HG03135 (cell line): Measurements from ENCODE around the gene LRRC8E.

Experiments
- ATAC-seq: cut with Tn5 transposase; IDR thresholded peaks from one replicate; pipeline ENCODE4 v1.9.1; 2021; ENCODE audit warnings: mild to moderate bottlenecking, moderate library complexity; ENCODE audit not compliant: unreplicated experiment

Gene LRRC8E

GRCh38 chr19:7918615-7919421 is 30.5 kb downstream of the LRRC8E start:
- ATAC-seq = no peak

DNA sequence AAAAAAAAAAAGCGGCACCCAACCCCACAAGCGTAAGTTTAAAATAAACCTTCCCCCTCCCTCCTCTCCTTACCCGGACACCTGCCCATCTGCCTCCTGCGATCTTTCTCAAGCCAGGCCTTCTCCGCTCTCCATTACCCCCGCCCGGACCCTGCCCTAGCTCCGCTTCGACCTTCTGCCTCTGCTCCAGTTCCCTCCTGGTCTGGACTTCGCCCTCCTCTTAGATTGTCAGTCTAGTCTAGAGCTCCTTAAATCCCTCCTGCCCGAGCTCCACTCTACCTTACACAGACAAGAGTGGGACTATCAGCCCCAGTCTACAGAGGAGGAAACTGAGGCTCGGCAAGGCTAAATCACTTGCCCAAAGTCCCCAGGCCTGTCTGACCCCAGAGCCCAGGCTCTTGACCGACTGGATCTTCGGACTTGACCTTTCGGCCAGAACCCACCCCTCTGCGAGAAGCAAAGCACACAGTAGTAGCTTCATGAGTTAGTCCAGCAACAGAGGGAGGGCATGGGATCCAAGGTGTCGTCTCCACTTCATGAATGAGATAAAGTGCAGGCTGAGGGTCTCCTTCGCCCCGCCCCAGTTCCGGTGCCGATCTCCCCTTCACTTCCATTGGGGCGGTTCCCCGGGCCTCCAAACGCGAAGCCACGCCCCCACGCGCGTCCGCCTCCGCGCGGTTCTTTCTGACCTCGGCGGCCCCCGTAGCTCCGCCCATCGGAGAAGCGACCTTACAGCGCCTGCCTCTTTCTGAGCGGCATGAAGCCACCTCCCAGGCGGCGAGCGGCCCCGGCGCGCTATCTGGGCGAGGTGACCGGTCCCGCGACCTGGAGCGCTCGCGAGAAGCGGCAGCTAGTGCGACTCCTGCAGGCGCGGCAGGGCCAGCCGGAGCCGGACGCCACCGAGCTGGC is 31.6 kb downstream of the LRRC8E start, which contains the start of gene SNAPC2:
TSS of gene SNAPC2 (plus strand) at position 729 of the 909 bp plus-strand sequence. CDS start at position 758, 29 bp downstream.
- peak; percentile 59 for ATAC-seq

DNA sequence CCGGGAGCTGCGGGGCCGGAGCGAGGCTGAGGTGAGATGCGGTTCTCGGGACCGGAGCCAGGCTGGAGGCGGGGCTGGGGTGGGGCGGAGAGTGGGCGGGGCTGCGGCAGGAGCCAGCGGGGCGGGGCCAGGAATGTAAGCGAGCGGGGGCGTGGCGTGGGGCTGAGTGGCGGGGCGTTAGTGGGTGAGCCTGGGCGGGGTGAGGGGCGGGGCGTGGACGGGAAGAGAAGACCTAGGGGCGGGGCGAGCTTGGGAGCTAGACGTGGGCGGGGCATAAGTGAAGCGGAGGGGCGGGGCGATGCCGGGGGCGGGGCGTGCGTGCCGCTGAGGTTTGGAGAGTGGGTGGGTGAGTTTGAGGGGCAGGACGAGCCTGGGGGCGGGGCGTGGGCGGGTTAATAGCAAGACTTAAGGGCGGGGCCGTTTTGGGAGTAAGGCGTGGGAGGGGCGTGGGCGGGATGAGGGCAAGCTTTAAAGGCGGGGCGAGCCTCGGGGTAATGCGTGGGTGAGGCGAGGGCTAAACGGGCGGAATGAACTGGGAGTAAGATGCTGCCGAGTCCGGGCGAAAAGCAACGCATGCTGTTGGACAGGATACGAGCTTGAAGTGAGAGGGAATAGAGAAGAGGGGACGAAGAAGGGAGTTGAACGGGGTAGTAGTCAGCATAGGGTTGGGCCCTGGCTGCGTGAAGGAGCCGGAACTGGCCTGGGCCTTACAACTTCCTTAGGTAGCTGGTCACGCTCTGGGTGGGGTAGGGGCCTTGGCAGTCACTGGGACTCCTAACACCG is 32.4 kb downstream of the LRRC8E start:
- ATAC-seq = peak; percentile 36

DNA sequence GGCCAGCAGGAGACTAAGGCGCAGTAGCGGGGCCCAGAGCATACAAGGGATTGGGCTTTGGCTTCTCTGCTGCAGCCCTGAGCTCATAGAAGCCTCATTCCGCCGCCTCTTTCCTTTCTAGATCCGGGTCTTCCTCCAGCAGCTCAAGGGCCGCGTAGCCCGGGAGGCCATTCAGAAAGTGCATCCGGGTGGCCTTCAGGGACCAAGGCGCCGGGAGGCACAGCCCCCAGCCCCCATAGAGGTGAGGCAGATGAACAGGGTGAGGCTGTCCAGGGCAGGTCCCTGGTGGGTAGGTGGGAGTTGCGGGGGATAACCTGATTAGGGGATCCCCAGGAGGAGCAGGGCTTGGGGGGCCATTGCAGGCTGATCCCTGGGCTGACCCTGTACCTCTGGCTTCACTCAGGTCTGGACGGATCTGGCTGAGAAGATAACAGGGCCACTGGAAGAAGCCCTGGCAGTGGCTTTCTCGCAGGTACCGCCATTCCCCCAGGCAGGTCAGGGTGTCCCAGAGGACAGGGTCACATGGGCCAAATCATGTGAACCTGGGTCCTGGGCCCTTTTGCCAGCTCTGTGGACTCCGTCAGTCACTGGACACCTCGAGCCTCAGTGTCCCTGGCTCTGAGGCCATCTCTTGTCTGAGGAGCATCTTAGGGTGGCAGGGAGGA is 33.1 kb downstream of the LRRC8E start:
- ATAC-seq = no peak

DNA sequence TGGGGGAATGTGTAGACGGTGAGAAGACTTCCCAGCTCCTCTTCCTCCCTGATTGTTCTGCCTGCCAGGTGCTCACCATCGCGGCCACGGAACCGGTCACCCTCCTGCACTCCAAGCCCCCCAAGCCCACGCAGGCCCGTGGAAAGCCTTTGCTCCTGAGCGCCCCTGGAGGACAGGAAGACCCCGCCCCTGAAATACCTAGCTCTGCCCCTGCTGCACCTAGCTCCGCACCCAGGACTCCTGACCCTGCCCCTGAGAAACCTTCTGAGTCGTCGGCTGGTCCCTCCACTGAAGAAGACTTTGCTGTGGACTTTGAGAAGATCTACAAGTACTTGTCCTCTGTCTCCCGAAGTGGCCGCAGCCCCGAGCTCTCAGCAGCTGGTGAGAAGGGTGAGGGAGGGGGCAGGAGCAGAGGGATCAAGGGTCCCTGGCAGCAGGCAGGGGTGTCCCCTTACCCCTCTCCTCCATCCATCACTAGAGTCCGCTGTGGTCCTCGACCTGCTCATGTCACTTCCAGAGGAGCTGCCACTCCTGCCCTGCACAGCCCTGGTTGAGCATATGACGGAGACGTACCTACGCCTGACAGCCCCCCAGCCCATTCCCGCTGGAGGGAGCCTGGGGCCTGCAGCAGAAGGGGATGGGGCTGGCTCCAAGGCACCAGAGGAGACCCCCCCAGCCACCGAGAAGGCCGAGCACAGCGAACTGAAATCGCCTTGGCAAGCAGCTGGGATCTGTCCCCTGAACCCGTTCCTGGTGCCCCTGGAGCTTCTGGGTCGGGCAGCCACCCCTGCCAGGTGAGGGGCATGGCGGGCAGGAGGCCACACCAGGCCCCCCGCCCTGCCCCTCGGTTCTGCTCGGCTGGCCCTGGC is 33.9 kb downstream of the LRRC8E start:
- no peak for ATAC-seq

- no peak for ATAC-seq
Observed at GRCh38 chr19:7922836-7923195, 34.5 kb downstream of the LRRC8E start.

DNA sequence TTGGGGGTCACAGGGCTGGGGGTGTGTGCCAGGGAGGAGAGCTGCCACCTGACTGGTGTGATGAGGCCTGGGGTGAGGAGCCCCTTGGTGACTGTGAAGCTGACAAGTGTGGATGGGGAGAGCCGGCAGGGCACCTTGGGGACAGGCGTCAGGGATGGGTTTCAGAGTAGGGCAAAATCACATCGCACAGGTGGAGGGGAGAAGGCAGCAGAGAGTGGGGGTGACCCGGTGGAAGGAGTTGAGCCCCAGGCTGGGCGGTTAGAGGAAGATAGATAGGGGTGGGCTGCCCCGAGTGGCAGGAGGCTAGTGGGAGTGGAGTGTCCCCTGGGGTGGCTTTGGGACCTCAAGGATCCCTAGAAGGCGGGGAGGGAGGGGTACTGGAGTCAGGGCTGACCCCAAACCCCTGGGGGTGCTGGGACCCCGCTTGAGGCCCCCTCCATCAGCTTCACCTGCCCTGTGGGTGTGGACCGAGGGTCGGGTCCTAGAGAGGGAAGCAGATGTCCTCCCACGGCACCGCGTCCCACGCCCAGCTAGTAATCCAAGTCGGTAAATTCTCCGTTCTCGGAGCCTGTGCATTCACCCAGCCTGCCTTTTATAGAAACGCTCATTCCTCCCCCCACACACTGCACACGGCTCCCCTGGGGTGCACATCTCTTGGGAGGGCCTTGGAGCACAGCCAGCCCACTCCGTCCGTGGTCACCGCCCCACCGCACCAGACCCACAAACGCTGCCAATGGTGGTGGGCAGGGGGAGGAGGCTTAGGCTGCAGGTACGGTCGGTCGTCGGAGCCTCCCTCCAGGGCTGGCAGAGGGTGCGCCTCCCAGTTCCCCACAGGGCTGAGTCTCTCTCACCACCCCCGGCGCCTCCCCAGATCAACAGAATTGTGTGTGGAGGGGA is 35.2 kb downstream of the LRRC8E start:
- ATAC-seq = no peak

- ATAC-seq = no peak
Observed at GRCh38 chr19:7924241-7924640, 35.9 kb downstream of the LRRC8E start.

DNA sequence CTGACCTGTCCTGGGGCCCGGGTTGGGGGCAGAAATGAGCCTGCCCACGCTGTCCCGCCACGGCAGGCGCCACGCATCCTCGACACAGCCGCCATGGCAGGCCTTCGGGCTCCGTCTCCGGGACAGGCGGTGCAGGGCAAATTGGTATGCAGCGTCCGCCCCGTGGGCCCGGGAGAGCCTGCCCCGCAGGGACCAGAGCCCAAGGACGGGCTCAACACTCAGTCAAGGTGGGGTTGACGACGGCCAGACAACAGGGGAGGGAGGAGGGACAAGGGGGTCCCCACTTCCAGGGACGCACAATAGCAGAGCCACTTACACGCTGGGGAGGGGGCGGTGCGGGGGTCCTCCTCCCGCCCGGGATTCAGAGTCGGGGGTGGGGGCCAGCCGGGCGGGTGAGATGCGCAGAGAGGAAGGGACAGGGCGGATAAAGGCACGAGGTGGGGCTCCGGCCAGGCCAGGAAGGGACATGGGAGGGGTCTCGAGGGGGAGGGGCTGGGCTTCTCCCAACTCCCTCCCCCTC is 36.4 kb downstream of the LRRC8E start:
- ATAC-seq = no peak

DNA sequence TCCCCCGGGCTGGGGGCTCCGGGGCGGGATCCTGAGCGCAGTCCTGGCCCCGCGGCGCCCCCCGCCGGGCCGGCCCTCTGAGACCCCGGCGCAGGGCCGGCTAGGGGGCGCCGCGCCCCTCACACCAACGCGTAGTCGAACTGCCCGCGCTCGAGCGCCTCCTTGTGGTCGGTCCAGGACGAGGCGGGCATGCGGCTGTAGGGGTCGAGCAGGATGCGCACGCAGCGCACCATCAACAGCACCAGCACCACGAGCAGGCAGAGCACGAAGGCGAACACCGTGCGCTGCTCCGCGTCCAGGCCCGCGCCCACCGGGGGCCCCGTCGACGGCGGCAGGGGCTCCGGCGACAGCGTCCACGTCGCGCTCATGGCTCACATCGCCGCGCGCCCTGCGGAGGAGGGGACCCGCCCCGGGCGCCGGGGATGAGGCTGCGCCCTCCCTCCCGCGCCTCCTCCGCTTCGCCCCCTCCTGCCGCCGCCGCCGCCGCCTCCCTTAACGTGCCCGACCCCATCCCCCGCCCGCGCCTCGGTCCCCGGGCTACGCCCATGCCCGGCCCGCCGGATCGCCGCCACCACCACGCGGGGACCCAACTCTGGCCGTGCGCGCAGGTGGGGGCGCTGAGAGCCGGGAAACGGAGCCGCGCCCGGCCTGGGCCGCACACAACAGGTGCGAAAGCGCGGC is 37.0 kb downstream of the LRRC8E start:
- no peak for ATAC-seq

DNA sequence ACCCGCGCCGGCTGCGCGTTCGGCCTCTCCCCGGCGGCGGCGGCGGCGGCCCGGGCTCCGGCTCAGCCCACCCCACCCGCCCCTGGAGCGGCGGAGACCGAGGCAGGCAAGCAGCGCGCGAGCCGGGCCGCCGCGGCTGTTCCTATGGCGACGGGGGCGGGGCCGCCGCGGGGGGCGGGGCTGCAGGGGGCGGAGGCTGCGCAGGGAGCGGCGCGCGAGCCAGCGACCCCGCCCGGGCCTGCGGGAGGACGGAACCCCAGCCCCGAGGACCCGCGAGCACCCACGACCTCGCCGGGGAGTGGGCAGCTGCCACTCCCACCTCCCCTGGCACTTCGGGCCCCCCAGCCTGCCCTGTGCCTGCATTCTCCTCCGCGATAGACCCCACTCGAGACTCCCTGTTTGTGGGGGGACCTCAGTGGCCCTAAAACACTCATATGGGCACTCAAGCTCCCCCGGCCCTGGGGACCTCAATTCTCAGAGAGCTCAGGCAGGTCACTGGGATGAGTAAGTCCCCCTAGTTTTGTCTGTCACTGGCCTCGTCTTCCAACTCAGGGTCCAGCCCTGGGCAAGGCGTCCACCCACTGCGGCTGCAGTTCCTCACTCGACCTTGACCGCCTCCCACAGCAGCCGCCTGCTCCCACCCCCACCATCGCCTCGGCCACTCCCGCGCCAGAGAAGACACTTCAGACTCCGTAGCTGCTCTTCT is 37.9 kb downstream of the LRRC8E start, which contains the start of gene CTXN1:
TSS of gene CTXN1 (minus strand) at position 115 of the 706 bp plus-strand sequence. CDS start 597 bp downstream, outside the sequence.
- ATAC-seq = no peak

GRCh38 chr19:7926727-7927604 is 38.7 kb downstream of the LRRC8E start:
- ATAC-seq = no peak

GRCh38 chr19:7927605-7928333 is 39.5 kb downstream of the LRRC8E start:
- ATAC-seq = no peak

DNA sequence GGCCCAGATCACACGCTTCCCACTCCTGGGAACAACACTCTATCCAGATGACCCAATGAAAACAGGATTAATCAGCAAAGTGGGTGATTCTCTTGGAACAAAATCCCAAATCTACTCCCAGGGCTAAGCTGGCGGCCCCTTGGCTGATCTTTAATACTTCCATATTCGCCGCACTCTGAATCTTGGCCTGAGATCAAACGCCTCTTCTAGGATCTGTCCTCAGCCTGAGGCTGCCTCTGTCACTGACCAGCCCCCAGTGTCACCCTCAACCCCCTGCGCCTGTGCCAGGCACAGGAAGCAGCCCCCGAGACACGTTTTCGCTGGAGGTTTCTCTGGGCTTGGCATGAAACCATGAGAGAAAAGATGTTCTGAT is 40.0 kb downstream of the LRRC8E start:
- ATAC-seq = no peak
